PC-3 (cell line): Measurements from ENCODE around the gene SPOCD1. TPM values are rescaled to one million over a fixed set of nuclear protein-coding genes. Genes with fewer than 3 reads are reported as not detected.

ENCODE experiments used
- ATAC-seq: fragments of 200-7000 bp; cut with Tn5 transposase; 2 replicates; pipeline ENCODE4 v1.9.1; 2020; ENCODE audit warnings: mild to moderate bottlenecking, moderate library complexity
- BruUV-seq: library from RNA; stranded (reverse); fragments of 400-500 nt; replicated peaks from 2 replicates; lab custom pipeline; 2021; lab: Mats Ljungman, UMichigan
- CTCF ChIA-PET: fragments of 300-600 bp; sonication (Branson Sonifier 250); formaldehyde crosslinking; loops from one replicate; lab custom pipeline; 2022; ENCODE audit warnings: antibody characterized with exemption; lab: Charles Lee
- POLR2A ChIA-PET: fragments of 300-600 bp; sonication (Branson Sonifier 250); formaldehyde crosslinking; loops from one replicate; lab custom pipeline; 2022; ENCODE audit warnings: antibody characterized with exemption; ENCODE audit not compliant: unreplicated experiment; lab: Charles Lee
- DNase-seq: peaks from one replicate; pipeline ENCODE4 v3.0.0-alpha.2; 2015
- H2AFZ ChIP-seq: fragments of 300-600 bp; sonication (generic); 2 replicates; pipeline ENCODE4 v1.6.0; 2016; ENCODE audit warnings: antibody characterized with exemption, low read length
- H3F3A ChIP-seq: fragments of 300-600 bp; sonication (generic); one replicate; pipeline ENCODE4 v1.6.0; 2017; ENCODE audit warnings: antibody characterized with exemption, low read length, control low read depth, mild to moderate bottlenecking; ENCODE audit not compliant: unreplicated experiment
- H3K27ac ChIP-seq: fragments of 300-600 bp; sonication (generic); 2 replicates; pipeline ENCODE4 v1.5.1; 2016; ENCODE audit warnings: mild to moderate bottlenecking, low read length
- H3K27me3 ChIP-seq: fragments of 300-600 bp; sonication (generic); 2 replicates; pipeline ENCODE4 v1.6.1; 2016; ENCODE audit warnings: low read length, mixed read lengths
- H3K36me3 ChIP-seq: fragments of 300-600 bp; sonication (generic); 2 replicates; pipeline ENCODE4 v1.6.1; 2016; ENCODE audit warnings: low read depth, mixed run types, low read length, mixed read lengths
- H3K4me1 ChIP-seq: fragments of 300-600 bp; sonication (generic); 2 replicates; pipeline ENCODE4 v1.5.1; 2016; ENCODE audit warnings: low read length; ENCODE audit not compliant: insufficient read depth
- H3K4me2 ChIP-seq: fragments of 300-600 bp; sonication (generic); 2 replicates; pipeline ENCODE4 v1.6.0; 2016; ENCODE audit warnings: low read length
- H3K4me3 ChIP-seq: fragments of 300-600 bp; sonication (generic); 2 replicates; pipeline ENCODE4 v1.5.1; 2016; ENCODE audit warnings: mild to moderate bottlenecking, low read length, mixed read lengths
- H3K79me2 ChIP-seq: fragments of 300-600 bp; sonication (generic); 2 replicates; pipeline ENCODE4 v1.6.1; 2017; ENCODE audit warnings: low read length, mixed read lengths
- H3K9ac ChIP-seq: fragments of 300-600 bp; sonication (generic); 2 replicates; pipeline ENCODE4 v1.6.0; 2016; ENCODE audit warnings: mild to moderate bottlenecking, low read length
- H3K9me2 ChIP-seq: fragments of 300-600 bp; sonication (generic); replicated peaks from 2 replicates; pipeline ENCODE4 v1.6.1; 2016; ENCODE audit warnings: mixed run types, low read length, mixed read lengths
- H3K9me3 ChIP-seq: fragments of 300-600 bp; sonication (generic); 2 replicates; pipeline ENCODE4 v1.6.1; 2016; ENCODE audit warnings: low read length, mixed read lengths
- H4K20me1 ChIP-seq: fragments of 300-600 bp; sonication (generic); 2 replicates; pipeline ENCODE4 v1.6.1; 2016; ENCODE audit warnings: low read length, mixed read lengths
- CTCF ChIP-seq: fragments of 300-600 bp; sonication (generic); conservative IDR thresholded peaks from 2 replicates; pipeline ENCODE4 v1.5.1; 2017; ENCODE audit warnings: antibody characterized with exemption, low read depth, mild to moderate bottlenecking, low read length
- EZH2 ChIP-seq: fragments of 300-600 bp; sonication (generic); IDR thresholded peaks from one replicate; pipeline ENCODE4 v1.6.1; 2017; ENCODE audit warnings: antibody characterized with exemption, mild to moderate bottlenecking, low read length; ENCODE audit not compliant: unreplicated experiment
- EZH2phosphoT487 ChIP-seq: fragments of 300-600 bp; sonication (generic); IDR thresholded peaks from 2 replicates; pipeline ENCODE4 v1.6.1; 2018; ENCODE audit warnings: mild to moderate bottlenecking, antibody characterized with exemption, low read length, borderline replicate concordance
- intact Hi-C: fragments of 100-400 bp; cut with micrococcal nuclease; formaldehyde crosslinking; loops from 2 replicates; pipeline ENCODE4 v1.9.0; 2023
- total RNA-seq: library from RNA; depleted of rRNA; stranded (reverse); fragments of >200 nt; gene quantifications from 2 replicates; pipeline ENCODE4 v1.2.3, GENCODE V29; 2014

Gene SPOCD1
- total RNA-seq, 1 experiment from 2014 or later, result 5.4 TPM

GRCh38 chr1:31809698-31810097, 6.1 kb downstream of the SPOCD1 start:
- Histone ChIP-seq H3K4me1 (no peaks in the 10 kb centered on the region), H3K4me3 (no peak overlapping the region), H3K27ac (no peak overlapping the region), H4K20me1 (no peaks in the 10 kb centered on the region), H3K27me3 (no peaks in the 10 kb centered on the region), H3K9me3 (no peaks in the 10 kb centered on the region), H3F3A (peaks cover 6% of the 10 kb centered on the region), H3K9me2 (no peaks in the 10 kb centered on the region), H3K4me2 (no peak overlapping the region), H3K36me3 (no peaks in the 10 kb centered on the region), H3K79me2 (no peaks in the 10 kb centered on the region), H3K9ac (no peak overlapping the region), H2AFZ (no peak overlapping the region)
- DNase-seq (no peak), ATAC-seq (no peak)
- ChIA-PET CTCF (no interaction called here), POLR2A (no interaction called here)
- intact Hi-C loops, result loop anchor here (10.0 kb wide), 1 partner anchor 125 kb away; the partner anchor contains the start of gene PTP4A2
- BruUV-seq, result no TSS peak
- no peak for TF ChIP-seq EZH2phosphoT487
- no peak for TF ChIP-seq EZH2
- TF ChIP-seq CTCF, result no peak

- H3K27ac ChIP-seq, result no peak overlapping the region
- ChIA-PET POLR2A (interaction anchor here (0.5 to 0.6 kb wide), 2 partner anchors 94 to 96 kb away, joined by 3 to 6 read pairs; no protein-coding TSS in a partner anchor), CTCF (no interaction called here)
- DNase-seq (no peak), ATAC-seq (no peak)
- no peaks in the 10 kb centered on the region for H3K36me3 ChIP-seq
- no peak for TF ChIP-seq EZH2
- no peak for TF ChIP-seq CTCF
- no peak for TF ChIP-seq EZH2phosphoT487
- intact Hi-C loops, result no loop called here
- no peak overlapping the region for H3K4me3 ChIP-seq
- H3K4me1 ChIP-seq, result no peaks in the 10 kb centered on the region
- no peaks in the 10 kb centered on the region for H4K20me1 ChIP-seq
- no peaks in the 10 kb centered on the region for H3K9me2 ChIP-seq
- no peak overlapping the region for H3K9ac ChIP-seq
- H3K9me3 ChIP-seq, result no peaks in the 10 kb centered on the region
- no peaks in the 10 kb centered on the region for H3K79me2 ChIP-seq
- BruUV-seq, result no TSS peak
- peaks cover 6% of the 10 kb centered on the region for H3F3A ChIP-seq
- no peak overlapping the region for H2AFZ ChIP-seq
- no peaks in the 10 kb centered on the region for H3K27me3 ChIP-seq
- H3K4me2 ChIP-seq, result no peak overlapping the region
Observed at GRCh38 chr1:31807273-31808048, 8.4 kb downstream of the SPOCD1 start.

- no peak for TF ChIP-seq EZH2phosphoT487
- TF ChIP-seq EZH2, result no peak
- TF ChIP-seq CTCF, result no peak
- H3K36me3 ChIP-seq, result no peaks in the 10 kb centered on the region
- no peaks in the 10 kb centered on the region for H3K9me3 ChIP-seq
- no peak overlapping the region for H2AFZ ChIP-seq
- POLR2A ChIA-PET, result no interaction called here
- H3K4me2 ChIP-seq, result no peak overlapping the region
- no peak overlapping the region for H3K4me3 ChIP-seq
- BruUV-seq, result no TSS peak
- H4K20me1 ChIP-seq, result no peaks in the 10 kb centered on the region
- H3F3A ChIP-seq, result peaks cover 6% of the 10 kb centered on the region
- no peak overlapping the region for H3K27ac ChIP-seq
- H3K9ac ChIP-seq, result no peak overlapping the region
- intact Hi-C loops, result no loop called here
- no peaks in the 10 kb centered on the region for H3K9me2 ChIP-seq
- ATAC-seq (no peak), DNase-seq (no peak)
- CTCF ChIA-PET, result no interaction called here
- no peaks in the 10 kb centered on the region for H3K79me2 ChIP-seq
- H3K27me3 ChIP-seq, result no peaks in the 10 kb centered on the region
- no peaks in the 10 kb centered on the region for H3K4me1 ChIP-seq
Observed at GRCh38 chr1:31805318-31805717, 10.5 kb downstream of the SPOCD1 start.
